ENCODE data around the gene ABCC3.

GRCh38 chr17:50657627-50658026 lies 22.9 kb downstream of the ABCC3 start:
- no peak for TF ChIP-seq CTCF (IDR thresholded peaks at IDR 0.05; ENCODE audit: insufficient read depth, low read length)
- no peak for TF ChIP-seq GABPA (IDR thresholded peaks at IDR 0.05; ENCODE audit: low read depth)

Measured in HL-60 (cell line).